Activated naive CD4-positive, alpha-beta T cell treated with anti-CD3 and anti-CD28 coated beads, Interleukin-2, amount 50 U/mL, for 16 hours (primary cell): Measurements from ENCODE around the gene GULP1.
"Not testable (repeated sequence)": the region's sequence is repeated elsewhere in the genome, so short reads cannot be mapped to it uniquely, and the experiment has no call there.

ENCODE experiments used
- DNase-seq: peaks from one replicate; pipeline ENCODE4 v3.0.0-alpha.2; 2020

GULP1 gene

GRCh38 chr2:188293601-188294351 lies 2.1 kb downstream of the GULP1 start:
- no peak for DNase-seq

- no peak for DNase-seq
These were observed 2.8 kb downstream of the GULP1 start for GRCh38 chr2:188294352-188294926.

GRCh38 chr2:188295067-188295685 lies 3.5 kb downstream of the GULP1 start:
- DNase-seq, result no peak

DNA sequence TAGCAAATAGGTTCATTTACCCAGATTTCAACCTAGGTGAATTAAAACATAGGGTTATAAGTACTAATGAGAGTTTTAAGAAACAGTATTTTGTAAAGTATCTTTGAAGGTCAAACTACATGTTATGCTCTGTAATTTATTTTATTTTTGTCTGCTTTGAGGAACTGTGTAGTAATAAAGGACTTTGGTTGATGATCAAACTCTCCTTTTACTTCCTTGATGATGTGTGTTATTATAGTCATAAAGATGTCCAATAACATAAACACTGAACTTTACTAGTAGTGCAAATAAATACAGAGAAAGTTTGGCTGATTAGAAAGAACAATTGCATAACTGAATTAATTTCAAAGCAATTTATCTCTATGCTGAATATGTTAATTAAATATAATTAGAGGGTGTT lies 6.3 kb downstream of the GULP1 start:
- no peak for DNase-seq

DNA sequence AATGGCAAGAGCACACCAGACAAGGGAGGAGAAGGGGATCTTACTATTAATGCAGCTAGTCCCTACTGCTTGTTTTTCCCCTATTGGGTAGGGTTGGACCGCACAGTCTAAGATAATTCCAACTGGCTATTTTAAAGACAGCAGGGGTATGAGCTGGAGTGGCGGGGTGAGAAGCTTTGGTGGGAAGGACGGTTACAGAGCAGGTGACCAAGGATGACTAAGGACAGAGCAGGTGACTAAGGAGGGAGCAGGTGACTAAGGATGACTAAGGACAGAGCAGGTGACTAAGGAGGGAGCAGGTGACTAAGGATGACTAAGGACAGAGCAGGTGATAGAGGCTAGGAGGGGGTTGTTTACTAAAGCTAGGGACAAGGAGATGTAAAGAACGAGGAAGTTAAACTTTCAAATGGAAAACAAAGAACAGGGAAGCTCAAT lies 7.3 kb downstream of the GULP1 start:
- DNase-seq, result not testable (repeated sequence)

DNA sequence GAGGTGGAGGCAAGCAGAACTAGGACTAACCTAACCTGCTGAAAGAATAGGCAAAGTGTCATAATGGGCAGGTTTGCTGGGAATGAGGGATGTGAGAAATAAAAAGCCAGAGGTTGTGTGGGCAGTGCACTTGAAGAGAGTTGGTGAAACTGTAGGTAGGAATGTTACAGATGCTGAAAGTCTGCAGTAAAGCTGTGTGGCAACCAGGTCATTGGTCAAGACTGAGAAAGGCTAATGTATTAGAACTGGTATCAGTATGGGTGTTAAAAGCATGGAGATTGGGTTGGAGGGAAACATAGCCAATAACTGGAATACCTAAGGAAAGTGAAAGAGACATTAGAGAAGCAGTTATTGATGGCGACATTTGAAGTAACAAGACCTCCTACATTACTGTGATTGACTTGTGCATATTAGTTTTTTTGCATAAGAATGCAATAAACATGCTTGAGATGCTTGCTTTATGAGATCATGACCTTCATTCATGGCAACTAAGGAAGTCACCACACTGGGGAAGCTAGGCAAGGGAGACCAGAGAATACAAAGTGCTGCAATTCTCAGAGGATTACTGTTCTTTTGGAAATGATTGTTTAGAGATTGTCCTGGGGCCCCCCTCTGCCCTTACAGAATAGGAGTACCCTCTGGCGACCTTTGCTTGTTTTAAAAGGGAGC lies 11.8 kb downstream of the GULP1 start:
- no peak for DNase-seq

DNA sequence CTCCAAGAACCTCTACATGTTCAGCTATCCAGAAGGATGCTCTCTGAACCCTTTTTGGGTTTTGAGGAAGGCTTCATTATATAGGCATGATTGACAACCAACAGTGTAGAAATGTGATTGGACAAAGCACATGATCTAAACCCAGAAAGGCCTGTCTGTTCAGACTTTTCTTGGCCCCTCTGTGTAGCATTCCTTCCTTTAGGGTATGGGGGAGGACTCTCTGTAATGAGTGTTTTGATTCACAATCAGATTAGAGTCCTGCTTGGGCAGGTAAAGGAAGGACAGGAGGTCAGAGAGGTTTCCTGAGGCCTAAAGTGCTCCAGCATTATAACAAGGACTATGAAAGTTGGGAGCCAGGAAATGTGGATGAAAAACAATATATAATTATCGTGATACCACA lies 13.6 kb downstream of the GULP1 start:
- DNase-seq, result no peak

GRCh38 chr2:188306271-188306670 lies 14.6 kb downstream of the GULP1 start:
- no peak for DNase-seq

- DNase-seq, result no peak
These were observed 16.2 kb downstream of the GULP1 start for GRCh38 chr2:188307850-188308283.

DNA sequence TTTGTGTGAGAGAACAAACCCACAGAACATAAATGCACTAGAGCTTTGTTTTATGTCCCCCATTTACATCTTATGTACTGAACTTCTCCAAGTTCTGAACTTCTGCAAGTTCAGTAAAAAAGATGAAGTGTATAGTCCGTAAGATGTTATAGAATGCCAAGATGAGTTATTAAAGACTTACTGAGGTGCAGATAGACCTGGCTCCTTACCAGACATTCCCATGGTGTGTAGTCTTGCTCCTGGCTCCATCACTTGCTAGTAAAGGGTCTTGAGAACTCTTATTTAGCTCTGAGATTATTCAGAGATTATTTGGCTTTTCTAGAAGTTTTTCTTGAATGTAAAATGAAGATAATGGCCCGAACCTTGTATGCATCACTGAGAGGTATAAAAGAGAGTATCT lies 16.8 kb downstream of the GULP1 start:
- DNase-seq, result no peak

- DNase-seq, result no peak
These were observed 17.7 kb downstream of the GULP1 start for GRCh38 chr2:188309364-188309763.

- DNase-seq, result no peak
These were observed 22.8 kb downstream of the GULP1 start for GRCh38 chr2:188314314-188315054.

DNA sequence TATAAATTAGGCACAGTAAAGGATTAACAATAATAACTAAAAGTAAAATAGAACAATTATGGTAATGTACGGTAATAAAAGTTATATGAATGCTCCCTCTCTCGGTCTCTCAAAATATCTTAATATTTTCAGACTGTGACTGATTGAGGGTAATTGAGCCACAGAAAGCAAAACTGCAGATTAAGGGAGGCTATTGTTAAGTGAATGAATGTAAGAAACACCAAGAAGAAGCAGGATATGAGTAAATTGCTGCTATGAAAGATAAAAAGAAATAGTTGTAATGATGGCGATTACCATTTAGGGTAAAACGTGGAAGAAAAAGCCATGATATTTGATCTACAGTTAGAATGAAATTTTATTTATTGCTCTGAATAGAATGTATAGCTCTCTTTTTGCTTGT lies 24.1 kb downstream of the GULP1 start:
- DNase-seq, result no peak

DNA sequence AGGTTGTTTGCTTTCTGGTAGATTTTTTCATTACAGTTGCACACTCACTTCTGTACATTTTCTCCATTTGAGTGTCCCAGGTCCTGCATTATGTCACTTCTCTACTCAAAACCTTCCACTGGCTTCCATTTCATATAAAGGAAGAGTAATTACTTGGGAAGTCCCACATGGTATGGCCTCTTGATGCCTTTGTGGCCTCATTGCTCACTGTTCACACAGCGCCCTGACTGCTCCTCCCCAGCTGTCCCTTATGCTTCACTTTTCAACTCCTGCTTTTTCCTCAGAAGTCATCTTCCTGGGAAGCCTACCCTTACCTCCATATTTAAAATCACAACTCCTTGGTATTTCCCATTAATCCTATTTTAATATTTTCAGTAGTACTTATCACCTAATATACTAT lies 24.7 kb downstream of the GULP1 start:
- DNase-seq, result no peak

GRCh38 chr2:188316791-188317423 lies 25.2 kb downstream of the GULP1 start:
- DNase-seq, result no peak

- no peak for DNase-seq
These were observed 26.6 kb downstream of the GULP1 start for GRCh38 chr2:188318161-188318749.

DNA sequence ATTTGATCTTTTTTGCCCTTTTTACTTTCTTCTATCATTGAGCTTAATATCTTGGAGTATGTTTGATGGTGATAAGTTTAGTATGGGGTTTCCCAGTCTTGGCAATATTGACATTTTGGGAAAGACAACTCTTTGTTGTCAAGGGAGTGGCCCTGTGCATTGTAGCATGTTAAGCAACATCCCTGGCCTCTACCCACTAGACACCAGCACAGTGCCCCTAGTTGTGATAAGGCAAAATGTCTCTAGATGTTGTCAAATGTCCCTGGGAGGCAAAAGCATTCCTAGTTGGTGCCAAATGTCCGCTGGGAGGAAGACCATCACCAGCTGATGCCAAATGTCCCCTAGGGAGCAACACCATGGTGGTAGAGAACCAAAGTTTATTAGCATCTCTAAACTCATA lies 28.2 kb downstream of the GULP1 start:
- no peak for DNase-seq

DNA sequence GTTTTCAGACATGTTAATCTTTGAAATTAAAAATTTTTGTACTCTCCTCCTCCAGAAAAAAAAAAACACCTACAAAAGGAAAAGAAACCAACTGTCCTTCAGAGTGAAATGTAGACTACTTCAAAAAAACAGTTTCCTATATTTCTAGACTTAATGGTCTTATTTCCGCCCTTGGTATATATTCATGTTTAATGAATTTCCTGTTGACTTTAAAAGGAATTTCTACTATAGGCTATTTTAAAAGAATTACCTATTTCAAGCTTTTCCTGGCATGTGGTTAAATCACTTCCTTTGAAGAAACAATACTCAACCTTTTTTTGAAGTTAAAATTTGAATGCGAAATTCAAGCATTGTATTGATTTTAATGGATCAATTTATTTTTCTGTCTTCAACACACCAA lies 29.2 kb downstream of the GULP1 start:
- DNase-seq, result no peak

DNA sequence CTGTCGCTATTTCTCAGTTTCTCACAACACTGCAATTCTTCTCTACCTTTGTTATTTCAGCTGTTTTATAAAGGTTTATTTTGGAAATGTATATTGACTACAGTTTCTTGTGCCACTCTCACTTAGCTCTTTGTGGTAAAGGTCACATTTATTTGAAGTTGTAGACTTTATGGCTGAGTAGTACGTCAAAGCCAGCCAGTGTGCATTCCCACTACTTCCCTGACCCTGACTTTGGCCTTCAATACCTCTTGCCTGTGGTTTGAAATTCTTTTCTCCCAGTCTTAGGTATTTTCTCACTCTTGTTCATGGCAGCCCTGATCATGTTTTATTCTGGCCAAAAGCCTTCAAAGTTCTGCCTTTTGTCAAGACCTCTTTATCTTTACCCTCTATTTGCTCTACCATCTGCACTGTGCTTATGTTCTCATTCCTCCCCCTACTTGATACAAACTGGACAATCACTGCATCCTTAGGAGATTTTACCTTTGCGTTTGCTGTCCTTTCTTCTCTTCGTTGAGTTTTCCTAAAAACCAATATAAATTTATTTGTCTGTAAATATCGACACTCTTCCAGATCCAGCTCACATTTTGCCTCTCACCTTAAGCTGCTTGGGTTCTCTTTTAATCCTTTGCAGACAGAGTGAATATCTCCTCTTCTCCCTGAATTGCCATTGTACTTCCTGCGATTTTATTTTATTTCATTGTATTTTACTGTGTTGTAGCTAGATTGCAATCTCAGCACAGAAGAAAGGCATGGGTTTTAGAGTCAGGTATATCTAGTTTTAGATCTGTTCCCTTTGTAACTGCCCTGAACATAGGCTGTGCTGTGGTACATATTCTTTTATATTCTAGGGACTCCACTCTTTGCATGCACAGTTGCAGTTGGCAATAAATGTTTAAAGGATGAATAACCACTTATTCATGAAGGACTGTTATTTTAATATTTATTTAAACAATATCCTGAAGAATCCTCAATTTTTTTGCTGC lies 31.2 kb downstream of the GULP1 start:
- DNase-seq, result no peak

DNA sequence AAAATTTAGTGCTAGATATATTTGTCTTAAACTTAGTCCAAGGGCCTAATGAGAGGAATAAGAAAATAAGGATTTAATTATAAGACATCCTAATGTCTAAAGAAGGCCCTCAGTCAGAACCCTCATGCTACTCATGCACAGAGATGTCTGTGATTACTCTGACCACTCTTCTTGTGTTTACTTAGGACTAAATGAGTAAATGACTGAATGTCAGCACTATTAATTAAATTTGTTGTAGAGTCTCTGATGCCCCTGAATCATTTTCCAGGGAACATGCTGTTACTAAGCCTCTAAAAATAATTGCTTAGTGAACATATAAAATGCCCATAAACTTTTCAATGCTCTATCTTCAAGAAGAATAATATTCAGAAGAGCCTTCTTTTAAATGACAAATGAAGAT lies 32.4 kb downstream of the GULP1 start:
- no peak for DNase-seq

GRCh38 chr2:188326290-188326668 lies 34.6 kb downstream of the GULP1 start:
- no peak for DNase-seq
